HepG2 (cell line): ENCODE measurements around the gene TUBB. TPM values are rescaled to one million over a fixed set of nuclear protein-coding genes. Genes with fewer than 3 reads are reported as not detected.
A peak's percentile ranks its signal among the peaks of the same experiment; 100 is the strongest.

Experiments used
- ATAC-seq: fragments of 200-7000 bp; cut with Tn5 transposase; 3 replicates; pipeline ENCODE4 v1.9.1; 2020; ENCODE audit warnings: mild to moderate bottlenecking, moderate library complexity
- BruUV-seq: library from RNA; stranded (reverse); fragments of 400-500 nt; replicated peaks from 2 replicates; lab custom pipeline; 2021; lab: Mats Ljungman, UMichigan
- CTCF ChIA-PET: fragments of 300-600 bp; formaldehyde crosslinking; extraction: SDS; loops from one replicate; lab custom pipeline; 2021; ENCODE audit warnings: low total read pairs, inconsistent platforms, low intra/inter-chr PET ratio; lab: Yijun Ruan, JAX
- POLR2A ChIA-PET: fragments of 350-600 bp; sonication (Branson Sonifier 250); formaldehyde crosslinking; loops from one replicate; lab custom pipeline; 2020; ENCODE audit warnings: antibody characterized with exemption, inconsistent platforms; lab: Yijun Ruan, JAX
- DNase-seq: peaks from one replicate; pipeline ENCODE4 v3.0.0-alpha.2; 2015; ENCODE audit warnings: low spot score
- FAIRE-seq: peaks from 3 replicates; lab custom pipeline; 2011; peaks lifted over from hg19 to GRCh38; lab: Jason Lieb, UNC
- H2AFZ ChIP-seq: one replicate; pipeline ENCODE4 v1.6.1; 2011; ENCODE audit warnings: low read length, inconsistent platforms
- H3K27ac ChIP-seq: fragments of 300-600 bp; 3 replicates; pipeline ENCODE4 v1.8.0; 2011; ENCODE audit warnings: mixed run types, mild to moderate bottlenecking, mixed read lengths, low read length, inconsistent platforms; ENCODE audit not compliant: insufficient read depth; ENCODE audit errors: extremely low read length
- H3K27me3 ChIP-seq, 2 experiments: fragments of 200-600 bp in 1 of 2; 2 replicates in 1 of 2; 3 replicates in 1 of 2; pipeline versions ENCODE4 v1.6.0 to v1.8.0; 2011; ENCODE audit warnings: low read length in 2 of 2, mild to moderate bottlenecking in 2 of 2, moderate library complexity in 2 of 2, inconsistent platforms in 1 of 2; ENCODE audit not compliant: insufficient read depth in 2 of 2, control insufficient read depth in 1 of 2
- H3K36me3 ChIP-seq, 2 experiments: fragments of 200-600 bp in 1 of 2; replicated peaks in 1 of 2; 2 replicates in 1 of 2; 3 replicates in 1 of 2; pipeline versions ENCODE4 v1.5.1 to v1.8.0; 2011; ENCODE audit warnings: low read length in 2 of 2, inconsistent platforms in 1 of 2; ENCODE audit not compliant: insufficient read depth in 2 of 2, control insufficient read depth in 1 of 2
- H3K4me1 ChIP-seq: 2 replicates; pipeline ENCODE4 v1.5.1; 2012; ENCODE audit warnings: low read length, inconsistent platforms; ENCODE audit not compliant: insufficient read depth
- H3K4me2 ChIP-seq: 2 replicates; pipeline ENCODE4 v1.6.0; 2011; ENCODE audit warnings: low read depth, low read length, inconsistent platforms
- H3K4me3 ChIP-seq, 3 experiments: fragments of 200-600 bp in 1 of 3; sonication (generic), shearing (Covaris generic) in 1 of 3; replicated peaks in 1 of 3; 2 replicates each; pipeline ENCODE4 v1.5.1; 2011 to 2016; ENCODE audit warnings: low read length in 3 of 3, inconsistent platforms in 2 of 3, low read depth in 2 of 3, mild to moderate bottlenecking in 2 of 3, control low read depth in 1 of 3, mixed read lengths in 1 of 3; ENCODE audit not compliant: insufficient read depth in 1 of 3
- H3K79me2 ChIP-seq: one replicate; pipeline ENCODE4 v1.6.1; 2011; ENCODE audit warnings: low read length, inconsistent platforms; ENCODE audit not compliant: insufficient read depth
- H3K9ac ChIP-seq: 2 replicates; pipeline ENCODE4 v1.6.0; 2011; ENCODE audit warnings: mild to moderate bottlenecking, low read depth, low read length, inconsistent platforms; ENCODE audit not compliant: insufficient read depth
- H3K9me3 ChIP-seq: 2 replicates; pipeline ENCODE4 v1.5.1; 2012; ENCODE audit warnings: mild to moderate bottlenecking, low read length
- H4K20me1 ChIP-seq: 2 replicates; pipeline ENCODE4 v1.6.0; 2011; ENCODE audit warnings: inconsistent platforms, mild to moderate bottlenecking, low read length, moderate library complexity; ENCODE audit not compliant: insufficient read depth
- FOXP4 ChIP-seq: sonication (generic); formaldehyde crosslinking; IDR thresholded peaks from 2 replicates; pipeline ENCODE4 v1.4.0; 2020; ENCODE audit warnings: missing genetic modification reagents
- HNRNPL ChIP-seq: fragments of 200-400 bp; formaldehyde crosslinking; IDR thresholded peaks from 2 replicates; pipeline ENCODE4 v1.6.1; 2017; ENCODE audit warnings: mild to moderate bottlenecking, low read depth, low read length
- MLXIP ChIP-seq: sonication (generic); formaldehyde crosslinking; IDR thresholded peaks from 2 replicates; pipeline ENCODE4 v1.9.0; 2021; ENCODE audit warnings: missing genetic modification reagents, borderline replicate concordance
- MTERF4 ChIP-seq: sonication (generic); formaldehyde crosslinking; IDR thresholded peaks from 2 replicates; pipeline ENCODE4 v1.8.0; 2023; ENCODE audit warnings: mild to moderate bottlenecking, missing genetic modification reagents
- ONECUT2 ChIP-seq: sonication (generic); formaldehyde crosslinking; IDR thresholded peaks from 2 replicates; pipeline ENCODE4 v1.4.0; 2020; ENCODE audit warnings: missing genetic modification reagents
- RXRA ChIP-seq: sonication (generic); formaldehyde crosslinking; IDR thresholded peaks from 2 replicates; pipeline ENCODE4 v1.5.1; 2020; ENCODE audit warnings: missing genetic modification reagents
- SATB2 ChIP-seq: sonication (generic); formaldehyde crosslinking; IDR thresholded peaks from 2 replicates; pipeline ENCODE4 v1.5.0; 2020; ENCODE audit warnings: missing genetic modification reagents
- TFE3 ChIP-seq: IDR thresholded peaks from 2 replicates; pipeline ENCODE4 v1.6.1; 2016
- ZNF124 ChIP-seq: sonication (generic); formaldehyde crosslinking; IDR thresholded peaks from 2 replicates; pipeline ENCODE4 v1.4.0; 2020; ENCODE audit warnings: missing genetic modification reagents
- ZNF180 ChIP-seq: sonication (generic); formaldehyde crosslinking; IDR thresholded peaks from 2 replicates; pipeline ENCODE4 v1.4.0; 2020; ENCODE audit warnings: low read depth, missing genetic modification reagents, borderline replicate concordance
- ZNF33B ChIP-seq: sonication (generic); formaldehyde crosslinking; IDR thresholded peaks from 2 replicates; pipeline ENCODE4 v1.5.1; 2020; ENCODE audit warnings: mild to moderate bottlenecking, missing genetic modification reagents
- ZNF674 ChIP-seq: sonication (generic); formaldehyde crosslinking; IDR thresholded peaks from 2 replicates; pipeline ENCODE4 v1.5.0; 2020; ENCODE audit warnings: low read depth, mild to moderate bottlenecking, missing genetic modification reagents
- ZNF879 ChIP-seq: sonication (generic); formaldehyde crosslinking; IDR thresholded peaks from 2 replicates; pipeline ENCODE4 v1.8.1; 2023; ENCODE audit warnings: missing genetic modification reagents
- ZSCAN9 ChIP-seq: IDR thresholded peaks from 2 replicates; pipeline ENCODE4 v1.6.1; 2016; ENCODE audit warnings: borderline replicate concordance
- WGBS: methylation state at CpG from one replicate; pipeline ENCODE4 v1.1.6; 2017; ENCODE audit warnings: low lambda C conversion rate; 5-methylcytosine and 5-hydroxymethylcytosine counted together
- in situ Hi-C: cut with HindIII; loops from 2 replicates; pipeline ENCODE4 v1.10.0; 2017; ENCODE audit warnings: low pct_unique_long_range_greater_than_20kb; ENCODE audit not compliant: extremely low pct_ligation_motif_present
- intact Hi-C: fragments of 100-400 bp; cut with micrococcal nuclease; formaldehyde crosslinking; loops from one replicate; pipeline ENCODE4 v1.10.0; 2022; ENCODE audit not compliant: unreplicated experiment
- polyA plus RNA-seq, 8 experiments: library from polyadenylated mRNA; depleted of rRNA in 3 of 8; stranded (reverse) in 7 of 8; unstranded in 1 of 8; fragments of >200 nt; fragmentation: Illumina TruSeq in 4 of 8; extraction: Trizol in 4 of 8; gene quantifications; 2 replicates each; pipeline versions ENCODE4 v1.2.1 to v1.2.3, GENCODE V29; 2011 to 2016; ENCODE audit warnings: low read depth in 4 of 8, missing spikeins in 1 of 8, mixed read lengths in 1 of 8; ENCODE audit not compliant: insufficient read depth in 1 of 8
- total RNA-seq, 5 experiments: library from RNA; depleted of rRNA; stranded (reverse); fragments of >200 nt; fragmentation: Illumina TruSeq; extraction: Trizol; gene quantifications; 2 replicates each; pipeline ENCODE4 v1.2.3, GENCODE V29; 2016; ENCODE audit warnings: low read depth in 1 of 5

Gene TUBB
- total and polyA plus RNA-seq, 2 of the 13 experiments (the other 11 are each of a cell fraction or from before 2014, with no cell fraction given), result 911 to 1,163 TPM

GRCh38 chr6:30741789-30742315 lies 21.7 kb downstream of the TUBB start:
- POLR2A ChIA-PET, result interaction anchor here (0.6 to 16.9 kb wide), 16 partner anchors 8 to 141 kb away, joined by 3 to 414 read pairs (median 8); partner anchors contain the start of genes MDC1 and NRM
- H3K79me2 ChIP-seq, result peaks cover 24% of the 10 kb centered on the region
- no peak for TF ChIP-seq ZNF674 (CRISPR knock-in tag)
- TF ChIP-seq ONECUT2 (CRISPR knock-in tag), result peak; percentile 6; the same call in 1 of the 2 replicates
- peak; percentile 5; the same call in 1 of the 2 replicates for TF ChIP-seq ZNF879 (CRISPR knock-in tag)
- 0 out of 2 replicates have a peak, but pooled peaks have one; percentile 62 for TF ChIP-seq RXRA
- 0 out of 2 replicates have a peak, but pooled peaks have one; percentile 6 for TF ChIP-seq ZNF33B
- peak; percentile 83; the same call in 1 of the 2 replicates for TF ChIP-seq ZNF180 (CRISPR knock-in tag)
- TF ChIP-seq MLXIP (CRISPR knock-in tag), result 0 out of 2 replicates have a peak, but pooled peaks have one; percentile 11
- TF ChIP-seq TFE3 (CRISPR knock-in tag), result no peak
- peak; percentile 31 for TF ChIP-seq FOXP4
- 0 out of 2 replicates have a peak, but pooled peaks have one; percentile 15 for TF ChIP-seq ZNF124
- no peak for TF ChIP-seq MTERF4 (CRISPR knock-in tag)
- no peak for TF ChIP-seq ZSCAN9 (CRISPR knock-in tag)
- TF ChIP-seq HNRNPL, result peak; percentile 34; the same call in 1 of the 2 replicates
- 0 out of 2 replicates have a peak, but pooled peaks have one; percentile 82 for TF ChIP-seq SATB2 (CRISPR knock-in tag)

More at GRCh38 chr6:30741789-30742315, 21.7 kb downstream of the TUBB start:
- peaks cover 15% of the 10 kb centered on the region for H4K20me1 ChIP-seq
- intact Hi-C loops (loop anchor here (1.0 kb wide), 3 partner anchors 63 to 135 kb away; no protein-coding TSS in a partner anchor), in situ Hi-C loops (loop anchor here (5.0 kb wide), 2 partner anchors 85 to 135 kb away; no protein-coding TSS in a partner anchor)
- H3K4me1 ChIP-seq, result peaks cover 78% of the 10 kb centered on the region
- H2AFZ ChIP-seq, result no peak overlapping the region
- no peaks in the 10 kb centered on the region for H3K9me3 ChIP-seq
- WGBS, result 20% methylated on average over 13 of the region's 13 CpGs
- peaks cover 9 to 29% of the 10 kb centered on the region in 2 experiments for H3K36me3 ChIP-seq
- peak overlapping the region; percentile 91 for H3K4me2 ChIP-seq
- H3K27me3 ChIP-seq, result no peaks in the 10 kb centered on the region; a peak in 1 of 5 replicates
- BruUV-seq, result no TSS peak
- peak overlapping the region; percentile 94 for H3K9ac ChIP-seq
- peak overlapping the region; percentile 91 to 98 (median 98) for H3K4me3 ChIP-seq
- CTCF ChIA-PET, result interaction anchor here (1.1 to 1.3 kb wide), 2 partner anchors 40 to 88 kb away, joined by 3 to 6 read pairs; no protein-coding TSS in a partner anchor
- H3K27ac ChIP-seq, result peak overlapping the region; percentile 81
- peak; percentile 47 for ATAC-seq
- DNase-seq, result no peak
- FAIRE-seq, result no peak
